ENCODE measurements around the gene DUSP6. TPM values are rescaled to one million over a fixed set of nuclear protein-coding genes. Genes with fewer than 3 reads are reported as not detected.

Gene DUSP6
- total and polyA plus RNA-seq, 2 of the 13 experiments (the other 11 are each of a cell fraction or from before 2014, with no cell fraction given), result 40.9 to 161 TPM

DNA sequence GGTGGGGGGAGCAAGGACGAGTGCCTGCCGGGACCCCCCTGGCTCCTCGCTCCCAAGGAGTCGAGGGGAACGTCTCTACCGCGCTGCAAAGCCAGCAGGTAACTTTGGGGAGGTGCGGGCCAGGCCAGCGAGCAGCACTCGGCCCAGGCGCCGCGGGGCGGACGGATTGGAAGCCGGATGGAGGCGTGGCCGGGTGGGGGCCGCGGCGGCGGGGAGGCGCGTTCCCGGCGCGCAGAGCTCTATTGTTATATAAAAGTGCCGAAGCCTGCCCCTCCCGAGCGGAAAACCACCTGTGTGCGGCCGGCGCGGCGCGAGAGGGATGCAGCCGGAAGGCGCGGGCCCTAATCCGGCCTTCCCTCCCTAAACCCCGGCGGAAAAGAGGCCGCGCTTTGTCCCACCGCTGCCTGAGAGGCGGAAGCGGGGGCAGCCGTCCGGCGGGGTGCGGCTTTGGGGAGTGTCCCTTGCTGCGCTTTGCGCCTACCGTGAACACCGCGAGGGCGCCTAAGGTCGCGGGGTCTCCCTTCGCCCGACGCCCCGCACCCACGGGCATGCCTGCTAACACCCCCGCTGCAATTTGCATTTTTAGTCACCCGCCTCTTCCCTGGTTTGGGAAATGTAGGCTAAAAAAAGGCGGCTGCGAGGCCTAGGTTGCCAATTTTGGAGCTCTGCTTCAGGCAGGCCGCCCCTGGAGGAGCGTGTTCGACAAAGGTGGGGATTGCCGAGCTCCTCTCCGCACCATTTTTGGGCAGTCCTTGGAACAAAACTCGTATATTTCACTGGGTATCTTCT lies 1.7 kb upstream of the DUSP6 start (continued):
- TF ChIP-seq SMAD1 (CRISPR knock-in tag; IDR thresholded peaks at IDR 0.05; ENCODE audit: borderline replicate concordance, low read depth), result no peak
- peak; percentile 75 for TF ChIP-seq SRY (CRISPR knock-in tag; IDR thresholded peaks at IDR 0.05)
- no peak for TF ChIP-seq FUBP1 (CRISPR knock-in tag; IDR thresholded peaks at IDR 0.05; ENCODE audit: borderline replicate concordance)
- TF ChIP-seq ZNF263 (CRISPR knock-in tag; IDR thresholded peaks at IDR 0.05), result no peak
- TF ChIP-seq, protein P1, sequence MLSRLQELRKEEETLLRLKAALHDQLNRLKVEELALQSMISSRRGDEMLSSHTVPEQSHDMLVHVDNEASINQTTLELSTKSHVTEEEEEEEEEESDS (CRISPR knock-in tag; IDR thresholded peaks at IDR 0.05; ENCODE audit: borderline replicate concordance), result no peak
- no peak for TF ChIP-seq ZNF17 (CRISPR knock-in tag; IDR thresholded peaks at IDR 0.05)
- TF ChIP-seq ZNF230 (CRISPR knock-in tag; IDR thresholded peaks at IDR 0.05), result no peak
- TF ChIP-seq ZFX (CRISPR knock-in tag; IDR thresholded peaks at IDR 0.05; ENCODE audit: low read depth), result peak; percentile 88
- no peak for TF ChIP-seq MAFK (conservative IDR thresholded peaks at IDR 0.05 in 1 of 2, IDR thresholded peaks at IDR 0.05 in 1 of 2; ENCODE audit: low read length in 2 of 2)
- 0 out of 2 replicates have a peak, but pooled peaks have one; percentile 19 for TF ChIP-seq ATAD3A (CRISPR knock-in tag; IDR thresholded peaks at IDR 0.05)
- no peak for TF ChIP-seq ZBTB3 (CRISPR knock-in tag; IDR thresholded peaks at IDR 0.05; ENCODE audit: borderline replicate concordance, low read depth)
- TF ChIP-seq ZNF367 (CRISPR knock-in tag; IDR thresholded peaks at IDR 0.05; ENCODE audit: borderline replicate concordance), result no peak; the same call in 1 of the 2 replicates
- TF ChIP-seq ZNF317 (CRISPR knock-in tag; IDR thresholded peaks at IDR 0.05), result peak; percentile 83; the same call in 1 of the 2 replicates
- no peak for TF ChIP-seq ZNF260 (CRISPR knock-in tag; IDR thresholded peaks at IDR 0.05; ENCODE audit: borderline replicate concordance, low read depth)
- TF ChIP-seq MYPOP (CRISPR knock-in tag; IDR thresholded peaks at IDR 0.05), result peak; percentile 91
- peak; percentile 8; the same call in 1 of the 2 replicates for TF ChIP-seq DR1 (CRISPR knock-in tag; IDR thresholded peaks at IDR 0.05)
- no peak for TF ChIP-seq ZNF382 (CRISPR knock-in tag; IDR thresholded peaks at IDR 0.05; ENCODE audit: borderline replicate concordance)
- TF ChIP-seq, protein P2, sequence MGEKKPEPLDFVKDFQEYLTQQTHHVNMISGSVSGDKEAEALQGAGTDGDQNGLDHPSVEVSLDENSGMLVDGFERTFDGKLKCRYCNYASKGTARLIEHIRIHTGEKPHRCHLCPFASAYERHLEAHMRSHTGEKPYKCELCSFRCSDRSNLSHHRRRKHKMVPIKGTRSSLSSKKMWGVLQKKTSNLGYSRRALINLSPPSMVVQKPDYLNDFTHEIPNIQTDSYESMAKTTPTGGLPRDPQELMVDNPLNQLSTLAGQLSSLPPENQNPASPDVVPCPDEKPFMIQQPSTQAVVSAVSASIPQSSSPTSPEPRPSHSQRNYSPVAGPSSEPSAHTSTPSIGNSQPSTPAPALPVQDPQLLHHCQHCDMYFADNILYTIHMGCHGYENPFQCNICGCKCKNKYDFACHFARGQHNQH (CRISPR knock-in tag; IDR thresholded peaks at IDR 0.05), result no peak
- no peak for TF ChIP-seq PCBP2 (optimal IDR thresholded peaks at IDR 0.05; ENCODE audit: low read depth, low read length, poor library complexity, severe bottlenecking)
